ENCODE data around the gene KIAA1958. TPM values are rescaled to one million over a fixed set of nuclear protein-coding genes. Genes with fewer than 3 reads are reported as not detected.

The KIAA1958 gene
- total RNA-seq, 1 experiment from 2014 or later = 28.6 TPM

DNA sequence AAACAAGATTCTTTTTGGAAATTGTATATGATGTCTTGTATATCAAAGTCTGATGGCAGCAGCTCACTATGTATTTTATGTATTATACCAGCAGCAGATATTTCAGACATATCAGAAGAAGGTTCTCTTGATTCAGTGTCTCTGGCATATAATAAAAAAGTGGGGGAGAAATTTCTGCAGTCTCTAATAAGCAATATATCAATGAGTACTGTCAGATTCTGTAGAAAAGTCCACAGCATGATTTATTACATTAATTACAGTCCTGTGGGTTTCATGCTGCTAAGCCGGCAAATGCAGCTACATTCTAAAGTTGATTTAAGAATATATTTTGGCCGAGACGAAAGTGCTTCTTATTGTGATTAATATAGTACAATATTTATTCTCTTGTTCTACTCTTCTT is 113.1 kb downstream of the KIAA1958 start:
- ChIA-PET POLR2A (ENCODE audit: low non-redundant PET) (no interaction called here), CTCF (interaction anchor here (0.6 kb wide), 1 partner anchor 266 kb away, joined by 14 read pairs; no protein-coding TSS in a partner anchor)
- Histone ChIP-seq H3K9me3 (ENCODE audit: low read depth, low read length, poor library complexity, severe bottlenecking) (no peaks in the 10 kb centered on the region), H3K27me3 (replicated peaks; ENCODE audit: insufficient read depth, low read depth, low read length, poor library complexity) (no peaks in the 10 kb centered on the region), H3K36me3 (ENCODE audit: insufficient read depth, low read length, poor library complexity, severe bottlenecking) (no peaks in the 10 kb centered on the region), H3K4me1 (ENCODE audit: insufficient read depth, low read length, poor library complexity, severe bottlenecking) (peaks cover 27% of the 10 kb centered on the region), H3K27ac (ENCODE audit: low read depth, low read length, poor library complexity, severe bottlenecking) (no peak overlapping the region), H3K4me3 (ENCODE audit: low read depth, low read length, poor library complexity, severe bottlenecking) (no peak overlapping the region)
- peak; percentile 32 for DNase-seq (ENCODE audit: low spot score)
- BruUV-seq (replicated peaks) = no TSS peak
- intact Hi-C loops (cut with micrococcal nuclease; ENCODE audit: unreplicated experiment) = no loop called here
- no peak for TF ChIP-seq EZH2 (IDR thresholded peaks at IDR 0.05; ENCODE audit: borderline replicate concordance, low read depth, low read length, poor library complexity, severe bottlenecking)
- no peak for TF ChIP-seq CTCF (conservative IDR thresholded peaks at IDR 0.05; ENCODE audit: low read depth, low read length)

DNA sequence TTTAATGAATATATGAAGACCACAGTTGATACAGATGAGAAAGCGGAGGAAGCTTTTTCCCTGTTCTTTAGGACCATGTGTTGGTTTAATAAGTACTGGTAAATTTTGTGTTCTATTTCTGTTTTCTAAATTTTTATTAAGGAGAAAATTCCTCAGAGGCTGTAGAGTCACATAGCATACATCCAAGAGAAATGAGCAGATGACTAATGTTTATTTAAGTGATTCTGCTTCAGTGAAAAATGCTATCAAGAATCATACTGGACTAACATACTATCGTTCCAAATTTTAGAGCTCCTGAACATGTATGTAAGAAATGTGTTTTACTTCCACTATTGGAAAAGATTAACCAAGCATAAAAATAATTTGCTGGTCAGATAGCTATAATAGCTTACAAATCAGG is 115.0 kb downstream of the KIAA1958 start:
- intact Hi-C loops (cut with micrococcal nuclease; ENCODE audit: unreplicated experiment) = no loop called here
- DNase-seq (ENCODE audit: low spot score) = no peak
- Histone ChIP-seq H3K27me3 (replicated peaks; ENCODE audit: insufficient read depth, low read depth, low read length, poor library complexity) (no peaks in the 10 kb centered on the region), H3K4me1 (ENCODE audit: insufficient read depth, low read length, poor library complexity, severe bottlenecking) (peaks cover 27% of the 10 kb centered on the region), H3K36me3 (ENCODE audit: insufficient read depth, low read length, poor library complexity, severe bottlenecking) (no peaks in the 10 kb centered on the region), H3K27ac (ENCODE audit: low read depth, low read length, poor library complexity, severe bottlenecking) (no peak overlapping the region), H3K9me3 (ENCODE audit: low read depth, low read length, poor library complexity, severe bottlenecking) (no peaks in the 10 kb centered on the region), H3K4me3 (ENCODE audit: low read depth, low read length, poor library complexity, severe bottlenecking) (no peak overlapping the region)
- CTCF ChIA-PET = no interaction called here
- POLR2A ChIA-PET (ENCODE audit: low non-redundant PET) = no interaction called here
- no TSS peak for BruUV-seq (replicated peaks)
- TF ChIP-seq EZH2 (IDR thresholded peaks at IDR 0.05; ENCODE audit: borderline replicate concordance, low read depth, low read length, poor library complexity, severe bottlenecking) = no peak
- no peak for TF ChIP-seq CTCF (conservative IDR thresholded peaks at IDR 0.05; ENCODE audit: low read depth, low read length)

GRCh38 chr9:112604790-112605189 is 118.2 kb downstream of the KIAA1958 start:
- TF ChIP-seq CTCF (conservative IDR thresholded peaks at IDR 0.05; ENCODE audit: low read depth, low read length) (no peak), EZH2 (IDR thresholded peaks at IDR 0.05; ENCODE audit: borderline replicate concordance, low read depth, low read length, poor library complexity, severe bottlenecking) (no peak)
- Histone ChIP-seq H3K27me3 (replicated peaks; ENCODE audit: insufficient read depth, low read depth, low read length, poor library complexity) (no peaks in the 10 kb centered on the region), H3K4me1 (ENCODE audit: insufficient read depth, low read length, poor library complexity, severe bottlenecking) (peaks cover 18% of the 10 kb centered on the region), H3K9me3 (ENCODE audit: low read depth, low read length, poor library complexity, severe bottlenecking) (no peaks in the 10 kb centered on the region), H3K27ac (ENCODE audit: low read depth, low read length, poor library complexity, severe bottlenecking) (no peak overlapping the region), H3K36me3 (ENCODE audit: insufficient read depth, low read length, poor library complexity, severe bottlenecking) (no peaks in the 10 kb centered on the region), H3K4me3 (ENCODE audit: low read depth, low read length, poor library complexity, severe bottlenecking) (no peak overlapping the region)
- DNase-seq (ENCODE audit: low spot score) = no peak
- CTCF ChIA-PET = no interaction called here
- intact Hi-C loops (cut with micrococcal nuclease; ENCODE audit: unreplicated experiment) = no loop called here
- POLR2A ChIA-PET (ENCODE audit: low non-redundant PET) = no interaction called here
- BruUV-seq (replicated peaks) = no TSS peak
